Endodermal cell (in vitro differentiated cells): ENCODE data around the gene CDH4. TPM values are rescaled to one million over a fixed set of nuclear protein-coding genes. Genes with fewer than 3 reads are reported as not detected.

ENCODE experiments used
- DNase-seq: peaks from one replicate; pipeline ENCODE4 v3.0.0-alpha.2; 2017
- H3K27ac ChIP-seq: 2 replicates; pipeline ENCODE4 v1.5.1; 2013; ENCODE audit warnings: mild to moderate bottlenecking, low read depth, low read length, moderate library complexity
- H3K27me3 ChIP-seq: 2 replicates; pipeline ENCODE4 v1.6.1; 2013; ENCODE audit warnings: mild to moderate bottlenecking, low read length, moderate library complexity; ENCODE audit not compliant: insufficient read depth, control insufficient read depth, poor library complexity, severe bottlenecking
- H3K36me3 ChIP-seq: 2 replicates; pipeline ENCODE4 v1.7.0; 2013; ENCODE audit warnings: mild to moderate bottlenecking, low read length, moderate library complexity; ENCODE audit not compliant: control insufficient read depth, insufficient read depth
- H3K4me1 ChIP-seq: one replicate; pipeline ENCODE4 v1.7.0; 2013; ENCODE audit warnings: low read length; ENCODE audit not compliant: control insufficient read depth, insufficient read depth
- H3K4me3 ChIP-seq: 2 replicates; pipeline ENCODE4 v1.5.1; 2013; ENCODE audit warnings: mild to moderate bottlenecking, low read length, moderate library complexity
- H3K9ac ChIP-seq: 2 replicates; pipeline ENCODE4 v1.6.1; 2013; ENCODE audit warnings: mild to moderate bottlenecking, low read length, moderate library complexity; ENCODE audit not compliant: poor library complexity, severe bottlenecking; ENCODE audit errors: extremely low read depth
- H3K9me3 ChIP-seq: 2 replicates; pipeline ENCODE4 v1.6.1; 2013; ENCODE audit warnings: mild to moderate bottlenecking, low read length, moderate library complexity; ENCODE audit not compliant: control insufficient read depth
- H3K27ac Mint-ChIP-seq: 2 replicates; pipeline ENCODE4 v1.8.0; 2020; ENCODE audit warnings: mixed read lengths
- H3K27me3 Mint-ChIP-seq: 2 replicates; pipeline ENCODE4 v1.8.0; 2021; ENCODE audit warnings: mild to moderate bottlenecking, mixed read lengths; ENCODE audit not compliant: insufficient read depth
- H3K36me3 Mint-ChIP-seq: 2 replicates; pipeline ENCODE4 v1.8.0; 2020; ENCODE audit warnings: low read depth, mixed read lengths
- H3K4me1 Mint-ChIP-seq: 2 replicates; pipeline ENCODE4 v1.8.0; 2020; ENCODE audit warnings: mixed read lengths
- H3K4me3 Mint-ChIP-seq: 2 replicates; pipeline ENCODE4 v1.8.0; 2020; ENCODE audit warnings: mild to moderate bottlenecking, moderate library complexity, mixed read lengths
- H3K9me3 Mint-ChIP-seq: 2 replicates; pipeline ENCODE4 v1.8.0; 2020; ENCODE audit warnings: mild to moderate bottlenecking, mixed read lengths
- CTCF ChIP-seq: fragments of 200-600 bp; sonication (generic); conservative IDR thresholded peaks from 2 replicates; pipeline ENCODE4 v1.5.0; 2021; ENCODE audit warnings: antibody characterized with exemption, mild to moderate bottlenecking
- WGBS, 2 experiments: methylation state at CpG; one replicate each; pipeline versions ENCODE4 v1.1.5 to v1.1.7; 2013; ENCODE audit warnings: missing lambda C conversion rate in 2 of 2, mixed read lengths in 1 of 2; ENCODE audit not compliant: insufficient coverage in 1 of 2, insufficient read length in 1 of 2; 5-methylcytosine and 5-hydroxymethylcytosine counted together
- total RNA-seq, 2 donors: library from RNA; stranded (reverse); fragmentation: NEBNext Ultra II Directional in 1 of 2; extraction: Animal tissue kit (Norgen Biotek cat#: 25700) in 1 of 2; gene quantifications; 2 replicates in 1 of 2; 3 replicates in 1 of 2; pipeline ENCODE4 v1.2.1, GENCODE V29; 2021

CDH4 gene
- total RNA-seq, 2 donors from 2014 or later: 1.8 to 5.8 TPM

GRCh38 chr20:61680096-61680495 lies 428.0 kb downstream of the CDH4 start:
- peaks cover 54% of the 10 kb centered on the region for H3K27me3 Mint-ChIP-seq
- no peak for DNase-seq
- no peaks in the 10 kb centered on the region for H3K36me3 Mint-ChIP-seq
- no peak overlapping the region for H3K4me3 Mint-ChIP-seq
- no peak overlapping the region for H3K9ac ChIP-seq
- 84 to 86% methylated on average over 4 to 7 of the region's 7 CpGs for WGBS, 2 experiments
- no peaks in the 10 kb centered on the region for H3K9me3 Mint-ChIP-seq
- TF ChIP-seq CTCF: no peak
- peaks cover 4% of the 10 kb centered on the region for H3K4me1 Mint-ChIP-seq
- no peaks in the 10 kb centered on the region for H3K27me3 ChIP-seq
- H3K27ac Mint-ChIP-seq: no peak overlapping the region
- no peaks in the 10 kb centered on the region for H3K36me3 ChIP-seq
- H3K27ac ChIP-seq: no peak overlapping the region
- no peaks in the 10 kb centered on the region for H3K4me1 ChIP-seq
- no peaks in the 10 kb centered on the region for H3K9me3 ChIP-seq
- no peak overlapping the region for H3K4me3 ChIP-seq

- Mint-ChIP-seq H3K36me3 (no peaks in the 10 kb centered on the region), H3K27me3 (peaks cover 66% of the 10 kb centered on the region), H3K4me1 (no peaks in the 10 kb centered on the region), H3K4me3 (no peak overlapping the region), H3K9me3 (no peaks in the 10 kb centered on the region), H3K27ac (no peak overlapping the region)
- no peak for DNase-seq
- Histone ChIP-seq H3K27ac (no peak overlapping the region), H3K4me3 (no peak overlapping the region), H3K9ac (no peak overlapping the region), H3K36me3 (no peaks in the 10 kb centered on the region), H3K4me1 (no peaks in the 10 kb centered on the region), H3K9me3 (no peaks in the 10 kb centered on the region), H3K27me3 (no peaks in the 10 kb centered on the region)
- TF ChIP-seq CTCF: no peak
- WGBS, 2 experiments: 90 to 96% methylated on average over 4 to 5 of the region's 5 CpGs
These were observed 430.3 kb downstream of the CDH4 start for GRCh38 chr20:61682114-61682995.

GRCh38 chr20:61682996-61683681 lies 431.1 kb downstream of the CDH4 start:
- Histone ChIP-seq H3K36me3 (no peaks in the 10 kb centered on the region), H3K4me1 (no peaks in the 10 kb centered on the region), H3K9me3 (no peaks in the 10 kb centered on the region), H3K9ac (no peak overlapping the region), H3K4me3 (no peak overlapping the region), H3K27me3 (no peaks in the 10 kb centered on the region), H3K27ac (no peak overlapping the region)
- H3K4me1 Mint-ChIP-seq: no peaks in the 10 kb centered on the region
- H3K36me3 Mint-ChIP-seq: no peaks in the 10 kb centered on the region
- peaks cover 62% of the 10 kb centered on the region for H3K27me3 Mint-ChIP-seq
- no peaks in the 10 kb centered on the region for H3K9me3 Mint-ChIP-seq
- no peak for DNase-seq
- 92 to 93% methylated on average over 20 of the region's 20 CpGs for WGBS, 2 experiments
- no peak overlapping the region for H3K27ac Mint-ChIP-seq
- H3K4me3 Mint-ChIP-seq: no peak overlapping the region
- TF ChIP-seq CTCF: no peak
